ENCODE measurements around the gene SYNDIG1.

SYNDIG1 gene

DNA sequence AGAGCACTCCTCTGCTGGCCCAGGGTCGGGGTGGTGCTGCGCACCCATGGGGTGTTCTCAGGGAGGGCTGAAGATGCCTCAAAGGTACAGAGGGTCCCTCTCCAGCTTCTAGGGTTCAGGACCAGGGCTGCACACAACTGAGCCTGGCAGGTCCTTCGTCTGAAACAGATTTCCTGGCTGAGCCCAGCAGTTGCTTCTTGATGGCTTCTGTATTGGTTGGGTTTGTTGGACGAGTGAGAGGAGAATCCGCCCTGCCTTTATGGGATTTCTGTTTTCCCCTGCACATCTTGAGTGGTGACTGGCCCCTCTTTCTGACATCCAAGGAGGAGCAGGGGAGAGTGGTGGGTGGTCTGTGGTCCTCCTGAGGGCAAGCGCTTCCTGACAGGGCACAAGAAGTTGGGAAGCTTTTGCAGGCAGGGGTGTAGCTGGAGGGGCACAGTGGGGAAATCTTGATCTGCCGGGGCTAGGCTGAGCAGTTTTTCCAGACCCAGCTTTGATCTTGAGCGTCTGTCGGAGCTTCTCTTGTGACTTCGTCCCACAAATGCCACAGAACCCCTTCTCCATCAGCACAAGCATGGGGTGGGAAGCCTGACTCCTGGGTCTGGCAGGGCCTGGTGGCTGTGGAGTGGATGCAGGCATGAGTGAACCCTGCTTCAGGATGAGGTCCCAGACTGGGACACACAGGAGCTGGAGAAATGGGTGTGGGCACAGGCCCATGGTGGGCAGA is 116.5 kb downstream of the SYNDIG1 start:
- DNase-seq (ENCODE audit: low spot score): no peak

DNA sequence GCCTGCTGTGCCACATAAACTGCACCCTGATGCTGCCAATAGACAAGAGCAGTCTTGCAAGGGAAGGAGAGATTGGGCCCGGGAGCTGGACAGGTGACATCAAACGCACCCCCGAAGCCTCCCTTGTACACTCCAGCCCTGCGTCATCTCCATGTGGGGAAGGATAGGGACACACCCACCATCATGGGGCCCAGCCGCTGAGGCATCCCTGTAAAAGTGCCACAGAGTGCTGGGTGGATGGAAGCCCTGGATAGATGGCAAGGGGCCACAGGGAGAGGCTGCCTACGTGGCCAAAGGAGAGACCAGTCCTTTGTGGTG is 117.1 kb downstream of the SYNDIG1 start:
- no peak for DNase-seq (ENCODE audit: low spot score)

- DNase-seq (ENCODE audit: low spot score): no peak
These were observed 118.1 kb downstream of the SYNDIG1 start for GRCh38 chr20:24587384-24588046.

DNA sequence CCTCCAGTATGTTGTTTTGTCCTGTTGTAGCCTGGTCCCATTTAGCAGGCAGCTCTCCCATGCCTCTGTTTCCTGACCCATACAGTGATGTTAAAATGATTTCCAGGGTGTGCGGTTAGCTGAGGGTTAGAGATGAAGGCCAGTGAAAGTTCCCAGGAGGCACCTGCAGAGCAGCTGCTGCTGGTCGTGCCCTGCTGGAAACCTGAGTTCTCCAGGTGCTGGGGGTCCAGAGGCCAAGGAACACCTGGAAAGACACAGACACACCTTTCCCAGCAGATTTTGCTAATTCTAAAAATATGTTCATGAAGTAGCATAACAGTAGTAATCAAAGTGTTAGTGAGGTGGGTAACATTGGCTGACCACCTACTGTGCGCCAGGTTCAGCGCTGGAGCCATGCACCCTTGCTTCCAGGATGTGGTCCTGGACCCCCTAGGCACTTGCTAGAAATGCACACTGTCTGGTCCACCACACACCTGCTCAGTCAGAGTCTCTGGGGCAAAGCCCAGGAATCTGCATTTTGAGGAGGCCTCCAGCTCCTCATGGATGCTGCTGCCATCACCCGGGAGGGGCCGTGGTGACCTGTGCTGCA is 118.7 kb downstream of the SYNDIG1 start:
- no peak for DNase-seq (ENCODE audit: low spot score)

- DNase-seq (ENCODE audit: low spot score): peak; percentile 71
These were observed 119.4 kb downstream of the SYNDIG1 start for GRCh38 chr20:24588725-24589340.

- DNase-seq (ENCODE audit: low spot score): no peak
These were observed 120.0 kb downstream of the SYNDIG1 start for GRCh38 chr20:24589381-24589780.

GRCh38 chr20:24589815-24590177 is 120.4 kb downstream of the SYNDIG1 start:
- DNase-seq (ENCODE audit: low spot score): no peak

DNA sequence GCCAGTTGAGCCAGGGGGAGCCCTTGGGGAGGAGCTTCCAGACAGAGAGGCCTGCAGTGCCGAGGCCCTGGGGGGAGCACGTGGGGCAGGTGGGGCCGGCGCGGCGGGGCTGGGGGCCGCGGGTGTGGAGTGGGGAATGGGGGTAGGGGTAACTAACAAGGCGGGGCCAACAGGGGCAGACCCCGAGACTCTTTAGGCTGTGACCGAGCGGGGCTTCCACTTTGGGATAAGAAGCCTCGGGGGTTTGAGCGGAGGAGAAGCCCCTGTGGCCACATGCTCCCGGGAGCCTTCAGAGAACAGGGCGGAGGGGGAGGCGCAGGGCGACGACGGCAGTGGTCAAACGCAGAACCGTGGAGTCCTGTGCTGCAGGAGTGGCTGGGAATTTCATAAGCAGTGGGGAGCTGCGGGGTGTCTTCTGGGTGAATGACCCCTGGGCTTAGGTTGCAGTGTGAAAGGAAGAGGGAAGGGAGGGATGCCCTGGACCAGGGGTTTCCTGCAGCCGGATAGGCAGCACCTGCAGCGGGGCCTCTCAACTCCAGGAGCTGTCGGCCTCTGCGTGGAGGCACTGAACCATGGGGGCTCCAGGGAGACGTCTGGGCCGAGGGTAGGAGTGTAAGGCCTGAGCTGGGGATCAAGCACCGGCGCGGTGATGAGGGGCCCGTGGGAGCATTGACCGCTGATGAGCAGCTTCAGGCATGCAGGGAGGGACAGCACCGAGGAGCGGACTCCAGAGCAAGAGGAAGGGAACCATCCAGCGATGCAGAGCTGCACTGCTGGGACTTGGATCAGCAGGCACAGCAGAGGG is 121.0 kb downstream of the SYNDIG1 start:
- DNase-seq (ENCODE audit: low spot score): no peak

GRCh38 chr20:24597051-24597450 is 127.6 kb downstream of the SYNDIG1 start:
- DNase-seq (ENCODE audit: low spot score): no peak

DNA sequence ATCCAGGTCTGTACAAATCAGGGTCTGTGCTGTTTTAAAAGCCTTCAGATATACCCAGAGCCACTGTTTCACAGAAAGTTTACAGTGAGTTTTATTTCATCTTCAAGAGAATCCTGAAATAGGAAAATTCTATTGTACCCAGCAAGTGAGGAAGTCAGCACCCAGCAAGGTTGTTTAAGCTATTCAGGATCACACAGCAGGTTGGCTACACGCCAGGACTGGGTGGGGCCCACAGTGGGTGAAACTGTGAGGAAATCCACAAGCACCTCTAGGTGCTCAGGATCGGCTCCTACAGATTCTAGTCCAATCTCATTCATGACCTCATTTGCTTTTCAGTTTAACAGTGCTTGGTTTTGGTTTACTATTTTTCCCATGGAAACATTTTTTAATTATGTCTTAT is 128.9 kb downstream of the SYNDIG1 start:
- no peak for DNase-seq (ENCODE audit: low spot score)

DNA sequence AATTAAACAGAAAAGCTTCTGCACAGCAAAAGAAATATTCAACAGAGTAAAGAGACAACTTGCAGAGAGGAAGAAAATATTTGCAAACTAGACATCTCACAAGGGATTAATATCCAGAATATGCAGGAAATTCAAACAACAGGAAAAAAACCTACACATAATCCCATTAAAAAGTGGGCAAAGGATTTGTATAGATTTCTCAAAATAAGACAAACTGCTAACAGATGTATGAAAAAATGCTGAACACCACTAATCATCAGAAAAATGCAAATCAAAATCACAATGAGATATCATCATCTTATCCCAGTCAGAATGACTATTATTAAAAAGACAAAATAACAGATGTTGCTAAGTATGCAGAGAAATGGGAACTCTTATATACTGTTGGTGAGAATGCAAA is 129.6 kb downstream of the SYNDIG1 start:
- no peak for DNase-seq (ENCODE audit: low spot score)

- no peak for DNase-seq (ENCODE audit: low spot score)
These were observed 130.6 kb downstream of the SYNDIG1 start for GRCh38 chr20:24600012-24600411.

GRCh38 chr20:24603454-24603853 is 134.0 kb downstream of the SYNDIG1 start:
- no peak for DNase-seq (ENCODE audit: low spot score)

- DNase-seq (ENCODE audit: low spot score): no peak
These were observed 135.7 kb downstream of the SYNDIG1 start for GRCh38 chr20:24604966-24605665.

DNA sequence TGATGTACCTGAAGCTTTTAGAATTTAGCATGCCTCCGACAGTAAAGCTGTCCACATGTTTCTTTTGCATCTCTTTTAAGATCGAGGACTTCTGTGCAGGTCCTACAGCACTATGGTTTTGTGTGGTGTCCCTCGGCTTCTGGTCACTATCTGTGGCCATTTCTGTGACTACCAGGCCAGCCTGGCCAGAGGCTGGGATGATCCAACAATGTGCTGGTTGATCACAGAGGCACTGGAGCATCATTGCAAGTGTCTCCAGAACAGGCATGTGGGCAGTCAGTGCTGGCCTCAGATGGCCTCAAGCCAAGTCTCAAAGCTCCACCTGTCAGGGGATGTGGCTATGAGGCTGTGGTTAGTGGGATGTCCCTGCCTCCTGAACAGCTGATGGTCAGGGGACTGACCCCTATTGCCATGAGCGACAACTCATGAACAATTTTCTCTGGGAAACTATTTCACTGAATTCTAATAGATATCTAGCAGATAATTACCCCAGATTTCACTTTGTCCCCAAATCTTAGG is 136.6 kb downstream of the SYNDIG1 start:
- DNase-seq (ENCODE audit: low spot score): no peak

- no peak for DNase-seq (ENCODE audit: low spot score)
These were observed 138.0 kb downstream of the SYNDIG1 start for GRCh38 chr20:24607402-24607801.

DNA sequence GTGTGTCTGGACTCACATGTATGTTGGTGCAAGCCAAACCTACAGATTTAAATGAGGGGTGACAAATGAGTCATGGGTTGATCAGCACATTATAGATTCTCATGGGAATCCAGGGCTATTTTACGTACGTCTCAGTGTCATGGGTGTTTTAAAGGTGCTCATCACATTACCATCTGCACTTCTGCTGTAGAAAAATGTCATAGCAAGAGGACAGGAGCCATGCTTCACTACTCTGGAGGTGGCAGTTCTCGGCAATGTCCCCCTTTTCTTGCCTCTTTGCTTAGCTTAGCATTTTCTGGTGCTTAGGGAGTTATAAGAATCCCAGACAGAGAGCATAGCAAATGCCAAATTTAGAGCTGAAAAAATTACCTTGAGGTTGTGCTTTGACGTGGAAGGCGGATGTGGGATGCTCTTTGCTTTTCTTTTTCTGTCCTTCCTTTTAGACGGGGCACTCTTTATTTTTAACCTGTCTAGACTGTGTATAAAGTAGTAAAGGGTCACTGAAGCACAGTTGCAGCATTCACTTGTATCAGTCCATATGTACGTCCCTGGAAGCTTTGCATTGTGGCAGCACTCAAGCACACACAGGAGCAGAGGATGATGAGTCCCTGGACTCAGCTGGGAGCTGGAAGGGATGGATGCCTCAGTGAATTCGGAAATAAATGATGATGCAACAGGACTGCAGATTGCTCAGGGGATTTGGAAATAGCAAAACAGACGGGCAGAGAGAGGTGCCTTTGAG is 139.7 kb downstream of the SYNDIG1 start:
- DNase-seq (ENCODE audit: low spot score): no peak

DNA sequence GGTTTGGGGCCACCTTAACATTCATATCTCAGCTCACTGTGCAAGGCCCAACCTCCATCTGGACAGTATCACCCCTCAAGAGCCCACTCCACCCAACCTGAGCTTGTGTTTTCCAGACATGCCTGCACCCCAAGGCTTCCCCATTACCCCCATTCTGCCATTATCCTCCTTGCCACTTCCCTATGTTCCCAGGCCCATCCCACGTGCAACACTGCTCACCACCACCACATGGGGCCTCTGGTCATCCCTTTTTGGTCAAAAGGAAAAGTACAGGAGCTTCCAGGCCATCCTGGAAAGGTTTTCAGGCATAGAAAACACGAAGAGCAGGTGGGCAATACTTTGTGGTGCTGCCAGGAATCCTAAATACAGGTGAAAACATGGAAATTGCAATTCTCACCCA is 140.3 kb downstream of the SYNDIG1 start:
- DNase-seq (ENCODE audit: low spot score): no peak

GRCh38 chr20:24610341-24611115 is 141.1 kb downstream of the SYNDIG1 start:
- DNase-seq (ENCODE audit: low spot score): no peak

All from D341Med (cell line).